HEK293T (cell line): ENCODE results near the gene PRPS2.

Experiments used
- LEF1 ChIP-seq: fragments of 450-650 bp; IDR thresholded peaks from 2 replicates; pipeline ENCODE4 v1.6.1; 2017; ENCODE audit warnings: mild to moderate bottlenecking, borderline replicate concordance
- SP1 ChIP-seq: fragments of 450-650 bp; IDR thresholded peaks from 2 replicates; pipeline ENCODE4 v1.6.1; 2017
- ZNF384 ChIP-seq: fragments of 450-650 bp; IDR thresholded peaks from 2 replicates; pipeline ENCODE4 v1.6.1; 2016

DNA sequence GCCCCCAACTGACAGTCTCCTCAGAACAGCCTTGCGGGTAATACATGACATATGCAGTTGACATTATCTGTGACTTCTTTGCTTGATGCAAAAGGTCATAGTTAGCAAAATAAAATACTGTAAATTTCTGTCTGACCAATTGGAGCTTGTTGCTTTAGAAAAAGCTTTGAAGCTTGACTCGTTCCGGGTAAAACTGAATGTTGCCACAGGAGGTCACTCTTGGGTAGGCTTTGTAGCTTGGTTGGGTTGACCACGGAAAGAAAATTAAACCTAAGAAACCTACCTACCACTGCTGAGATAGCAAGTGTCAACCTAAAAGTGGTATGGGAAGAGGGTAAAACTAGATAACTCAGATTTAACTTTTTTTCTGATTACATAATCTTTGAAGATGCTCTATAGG is 23.2 kb downstream of the PRPS2 start:
- TF ChIP-seq ZNF384 (no peak), LEF1 (no peak), SP1 (no peak)
